ENCODE measurements around the gene RAB36. TPM values are rescaled to one million over a fixed set of nuclear protein-coding genes. Genes with fewer than 3 reads are reported as not detected.

Gene RAB36
- total RNA-seq, 4 donors from 2014 or later = 5.0 to 10.8 (median 8.2) TPM

DNA sequence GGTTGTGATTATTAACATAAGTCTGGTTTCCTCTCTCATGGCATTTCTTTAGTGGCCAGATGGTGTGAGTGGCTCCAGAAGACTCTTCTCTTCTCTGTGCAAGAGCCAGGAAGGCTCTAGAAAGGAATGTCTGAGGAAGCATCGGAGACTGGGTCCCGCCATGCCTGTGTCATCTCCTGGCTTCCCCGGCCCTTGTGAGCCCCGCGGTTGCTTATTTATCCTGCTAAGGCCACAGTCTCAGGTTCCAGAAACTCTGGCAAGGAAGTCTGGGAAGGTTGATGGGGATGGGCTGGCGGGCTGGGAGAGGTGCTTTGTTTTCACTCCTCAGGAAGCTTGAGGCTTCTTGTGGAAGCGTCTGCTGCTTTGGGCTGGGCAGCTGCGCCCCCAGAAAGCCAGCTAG lies 53.9 kb downstream of the RAB36 start:
- H3K27ac ChIP-seq (replicated peaks in 1 of 4) = no peak overlapping the region
- 60% methylated on average over 8 of the region's 8 CpGs for WGBS
- TF ChIP-seq, protein P1, sequence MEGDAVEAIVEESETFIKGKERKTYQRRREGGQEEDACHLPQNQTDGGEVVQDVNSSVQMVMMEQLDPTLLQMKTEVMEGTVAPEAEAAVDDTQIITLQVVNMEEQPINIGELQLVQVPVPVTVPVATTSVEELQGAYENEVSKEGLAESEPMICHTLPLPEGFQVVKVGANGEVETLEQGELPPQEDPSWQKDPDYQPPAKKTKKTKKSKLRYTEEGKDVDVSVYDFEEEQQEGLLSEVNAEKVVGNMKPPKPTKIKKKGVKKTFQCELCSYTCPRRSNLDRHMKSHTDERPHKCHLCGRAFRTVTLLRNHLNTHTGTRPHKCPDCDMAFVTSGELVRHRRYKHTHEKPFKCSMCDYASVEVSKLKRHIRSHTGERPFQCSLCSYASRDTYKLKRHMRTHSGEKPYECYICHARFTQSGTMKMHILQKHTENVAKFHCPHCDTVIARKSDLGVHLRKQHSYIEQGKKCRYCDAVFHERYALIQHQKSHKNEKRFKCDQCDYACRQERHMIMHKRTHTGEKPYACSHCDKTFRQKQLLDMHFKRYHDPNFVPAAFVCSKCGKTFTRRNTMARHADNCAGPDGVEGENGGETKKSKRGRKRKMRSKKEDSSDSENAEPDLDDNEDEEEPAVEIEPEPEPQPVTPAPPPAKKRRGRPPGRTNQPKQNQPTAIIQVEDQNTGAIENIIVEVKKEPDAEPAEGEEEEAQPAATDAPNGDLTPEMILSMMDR (IDR thresholded peaks at IDR 0.05) = no peak
- TF ChIP-seq POLR2AphosphoS5 (IDR thresholded peaks at IDR 0.05) (no peak), POLR2A (IDR thresholded peaks at IDR 0.05; ENCODE audit: low read depth) (no peak), EP300 (IDR thresholded peaks at IDR 0.05) (no peak)
- H3K36me3 ChIP-seq = peaks cover 0 to 5% (median 1%) of the 10 kb centered on the region in 4 donors
- H3K9me3 ChIP-seq = no peaks in the 10 kb centered on the region
- H3K4me3 ChIP-seq = no peak overlapping the region
- H3K27me3 ChIP-seq = no peaks in the 10 kb centered on the region
- peaks cover 18 to 47% (median 33%) of the 10 kb centered on the region in 4 donors for H3K4me1 ChIP-seq
- DNase-seq (ENCODE audit: extremely low spot score) = no peak
- intact Hi-C loops (cut with DNase I) = no loop called here

DNA sequence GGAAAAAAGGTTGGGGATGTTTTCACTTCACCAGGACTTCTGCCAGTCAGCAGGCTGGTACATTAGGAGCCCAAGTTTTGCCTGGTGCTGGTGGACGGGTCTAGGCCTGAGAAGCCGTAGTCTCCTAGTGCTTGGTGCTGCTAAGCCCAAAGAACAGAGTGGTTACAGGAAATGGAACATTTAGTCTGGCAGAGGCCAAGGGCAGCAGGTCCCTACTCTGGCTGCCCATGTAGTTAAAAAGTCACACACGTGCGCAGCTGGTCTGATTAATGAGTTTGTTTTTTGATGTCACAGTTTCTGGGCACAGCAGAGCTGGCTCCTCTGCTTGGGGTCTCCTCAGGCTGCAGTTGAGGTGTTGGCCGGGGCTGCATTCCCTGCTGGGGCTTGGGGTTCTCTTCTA lies 55.6 kb downstream of the RAB36 start:
- intact Hi-C loops (cut with DNase I) = no loop called here
- 87% methylated on average over 5 of the region's 5 CpGs for WGBS
- Histone ChIP-seq H3K27me3 (no peaks in the 10 kb centered on the region), H3K9me3 (no peaks in the 10 kb centered on the region), H3K27ac (replicated peaks in 1 of 4) (no peak overlapping the region), H3K4me3 (no peak overlapping the region), H3K4me1 (peaks cover 33 to 62% (median 51%) of the 10 kb centered on the region in 4 donors), H3K36me3 (peaks cover 0 to 5% (median 1%) of the 10 kb centered on the region in 4 donors)
- no peak for DNase-seq (ENCODE audit: extremely low spot score)
- TF ChIP-seq EP300 (IDR thresholded peaks at IDR 0.05) (no peak), POLR2A (IDR thresholded peaks at IDR 0.05; ENCODE audit: low read depth) (no peak), POLR2AphosphoS5 (IDR thresholded peaks at IDR 0.05) (no peak)
- TF ChIP-seq, protein P1 (IDR thresholded peaks at IDR 0.05) = no peak

DNA sequence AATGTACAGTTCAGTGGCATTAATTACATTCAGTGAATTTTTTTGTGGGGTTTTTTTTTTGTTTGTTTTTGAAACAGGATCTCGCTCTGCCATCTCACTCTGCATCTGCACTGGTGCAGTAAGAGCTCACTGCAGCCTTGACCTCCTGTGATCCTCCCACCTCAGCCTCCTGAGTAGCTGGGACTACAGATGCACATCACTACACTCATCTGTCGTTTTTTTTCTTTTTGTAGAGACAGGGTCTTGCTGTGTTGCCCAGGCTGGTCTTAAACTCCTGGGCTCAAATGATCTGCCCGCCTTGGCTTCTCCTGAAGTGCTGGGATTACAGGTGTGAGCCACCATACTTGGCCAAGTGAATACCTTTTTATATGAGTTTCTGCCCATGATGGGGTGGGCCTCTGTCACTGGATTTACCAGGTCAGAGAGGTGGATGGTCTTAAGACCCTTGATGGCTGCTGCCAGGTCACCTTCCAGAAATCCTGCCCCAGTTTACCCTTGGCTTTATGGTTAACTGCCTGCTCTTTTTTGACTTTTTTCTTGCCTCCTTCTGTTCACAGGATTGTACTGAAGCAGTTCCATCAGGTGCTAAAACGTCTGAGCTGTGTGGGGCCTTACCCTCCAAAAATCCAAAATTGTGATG lies 57.7 kb downstream of the RAB36 start:
- Histone ChIP-seq H3K27me3 (no peaks in the 10 kb centered on the region), H3K36me3 (peaks cover 0 to 7% (median 2%) of the 10 kb centered on the region in 4 donors), H3K27ac (replicated peaks in 1 of 4) (peak overlapping the region in 3 of 4 donors; percentile 31 to 71 (median 59)), H3K4me3 (no peak overlapping the region), H3K9me3 (no peaks in the 10 kb centered on the region), H3K4me1 (peaks cover 34 to 57% (median 48%) of the 10 kb centered on the region in 4 donors)
- intact Hi-C loops (cut with DNase I) = no loop called here
- WGBS = 87% methylated on average over 4 of the region's 4 CpGs
- TF ChIP-seq, protein P1 (IDR thresholded peaks at IDR 0.05) = no peak
- no peak for TF ChIP-seq EP300 (IDR thresholded peaks at IDR 0.05)
- TF ChIP-seq POLR2A (IDR thresholded peaks at IDR 0.05; ENCODE audit: low read depth) = no peak
- no peak for TF ChIP-seq POLR2AphosphoS5 (IDR thresholded peaks at IDR 0.05)
- no peak for DNase-seq (ENCODE audit: extremely low spot score)

DNA sequence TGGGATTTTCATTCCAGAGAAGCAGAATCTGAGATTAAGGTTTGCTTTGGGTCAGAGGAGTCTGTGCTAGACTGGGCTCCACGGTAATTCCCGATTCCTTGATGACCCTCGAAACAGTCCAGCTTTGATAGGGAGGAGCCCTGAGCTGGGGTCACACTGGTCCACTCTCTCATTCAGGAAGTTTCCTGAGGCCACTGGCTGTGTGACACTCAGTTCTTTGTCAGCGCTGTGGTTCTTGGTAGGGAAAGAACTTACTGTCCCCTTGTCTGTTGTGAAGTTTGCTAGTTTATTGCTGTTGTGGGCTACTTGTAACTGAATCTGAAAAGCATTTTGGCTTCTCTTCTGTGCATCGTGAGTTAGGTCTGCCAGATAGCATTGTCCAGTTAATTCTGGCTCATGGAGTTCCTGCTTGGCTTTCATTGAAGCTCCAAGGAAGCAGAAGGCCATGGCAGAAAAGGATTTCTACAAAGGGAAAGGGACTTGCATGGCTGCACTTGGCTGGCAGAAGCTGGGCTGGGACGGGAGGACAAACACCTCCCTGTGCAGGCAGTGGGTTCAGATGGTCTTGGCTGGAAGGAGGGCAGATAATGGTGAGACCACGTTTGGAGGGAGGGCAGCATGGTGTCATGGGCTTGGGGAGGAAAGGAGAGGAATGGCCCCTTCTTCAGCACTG lies 58.3 kb downstream of the RAB36 start:
- no peak overlapping the region for H3K4me3 ChIP-seq
- TF ChIP-seq, protein P1 (IDR thresholded peaks at IDR 0.05) = no peak
- TF ChIP-seq EP300 (IDR thresholded peaks at IDR 0.05) = no peak
- no peak for TF ChIP-seq POLR2AphosphoS5 (IDR thresholded peaks at IDR 0.05)
- TF ChIP-seq POLR2A (IDR thresholded peaks at IDR 0.05; ENCODE audit: low read depth) = no peak
- H3K9me3 ChIP-seq = no peaks in the 10 kb centered on the region
- intact Hi-C loops (cut with DNase I) = no loop called here
- peaks cover 0 to 9% (median 3%) of the 10 kb centered on the region in 4 donors for H3K36me3 ChIP-seq
- 85% methylated on average over 7 of the region's 7 CpGs for WGBS
- no peaks in the 10 kb centered on the region for H3K27me3 ChIP-seq
- H3K4me1 ChIP-seq = peaks cover 28 to 50% (median 47%) of the 10 kb centered on the region in 4 donors
- DNase-seq (ENCODE audit: extremely low spot score) = no peak
- H3K27ac ChIP-seq (replicated peaks in 1 of 4) = peak overlapping the region; percentile 52 to 71 (median 59)

All from esophagus muscularis mucosa (tissue), 4 donors.